NCI-H446 treated with DMSO at 0.1 percent for 48 hours (cell line): Measurements from ENCODE around the gene NHERF1.

Experiments
- DNase-seq: peaks from one replicate; lab custom pipeline; 2025; lab: John Stamatoyannopoulos, UW

NHERF1 gene

GRCh38 chr17:74768069-74768762 lies 19.8 kb downstream of the NHERF1 start:
- peak; percentile 52 for DNase-seq

- DNase-seq, result no peak
Observed at GRCh38 chr17:74768763-74769114, 20.3 kb downstream of the NHERF1 start.

GRCh38 chr17:74769266-74769855 lies 20.9 kb downstream of the NHERF1 start:
- no peak for DNase-seq

GRCh38 chr17:74769856-74770497 lies 21.5 kb downstream of the NHERF1 start:
- no peak for DNase-seq

GRCh38 chr17:74770498-74771318 lies 22.3 kb downstream of the NHERF1 start:
- DNase-seq, result no peak

- no peak for DNase-seq
Observed at GRCh38 chr17:74771319-74771914, 23.0 kb downstream of the NHERF1 start.

GRCh38 chr17:74772053-74772452 lies 23.6 kb downstream of the NHERF1 start:
- no peak for DNase-seq

- no peak for DNase-seq
Observed at GRCh38 chr17:74773414-74773813, 25.0 kb downstream of the NHERF1 start.

- no peak for DNase-seq
Observed at GRCh38 chr17:74773871-74774286, 25.5 kb downstream of the NHERF1 start.

- DNase-seq, result no peak
Observed at GRCh38 chr17:74775409-74776043, 27.1 kb downstream of the NHERF1 start.

- peak; percentile 94 for DNase-seq
Observed at GRCh38 chr17:74776044-74776962, 27.9 kb downstream of the NHERF1 start, which contains the start of gene NAT9. TSS of gene NAT9 (minus strand) at chr17:74776345. CDS start at chr17:74775698, 647 bp downstream.

GRCh38 chr17:74776990-74777389 lies 28.6 kb downstream of the NHERF1 start:
- DNase-seq, result no peak

- DNase-seq, result no peak
Observed at GRCh38 chr17:74777901-74778515, 29.6 kb downstream of the NHERF1 start.

- DNase-seq, result no peak
Observed at GRCh38 chr17:74778960-74779359, 30.5 kb downstream of the NHERF1 start.

- no peak for DNase-seq
Observed at GRCh38 chr17:74779501-74779900, 31.1 kb downstream of the NHERF1 start.

- DNase-seq, result no peak
Observed at GRCh38 chr17:74779948-74780400, 31.5 kb downstream of the NHERF1 start.

GRCh38 chr17:74780443-74781238 lies 32.2 kb downstream of the NHERF1 start:
- peak; percentile 39 for DNase-seq

GRCh38 chr17:74782571-74782970 lies 34.1 kb downstream of the NHERF1 start:
- no peak for DNase-seq
